HG03103 (cell line): Measurements from ENCODE around the gene DOCK3.

ENCODE experiments used
- ATAC-seq: cut with Tn5 transposase; IDR thresholded peaks from one replicate; pipeline ENCODE4 v1.9.1; 2021; ENCODE audit warnings: low read depth; ENCODE audit not compliant: unreplicated experiment

Gene DOCK3

GRCh38 chr3:50674349-50675178 lies at the start of gene DOCK3:
Gene DOCK3 (plus strand): TSS chr3:50674927. CDS start chr3:50675264, 337 bp downstream.
- ATAC-seq, result no peak

DNA sequence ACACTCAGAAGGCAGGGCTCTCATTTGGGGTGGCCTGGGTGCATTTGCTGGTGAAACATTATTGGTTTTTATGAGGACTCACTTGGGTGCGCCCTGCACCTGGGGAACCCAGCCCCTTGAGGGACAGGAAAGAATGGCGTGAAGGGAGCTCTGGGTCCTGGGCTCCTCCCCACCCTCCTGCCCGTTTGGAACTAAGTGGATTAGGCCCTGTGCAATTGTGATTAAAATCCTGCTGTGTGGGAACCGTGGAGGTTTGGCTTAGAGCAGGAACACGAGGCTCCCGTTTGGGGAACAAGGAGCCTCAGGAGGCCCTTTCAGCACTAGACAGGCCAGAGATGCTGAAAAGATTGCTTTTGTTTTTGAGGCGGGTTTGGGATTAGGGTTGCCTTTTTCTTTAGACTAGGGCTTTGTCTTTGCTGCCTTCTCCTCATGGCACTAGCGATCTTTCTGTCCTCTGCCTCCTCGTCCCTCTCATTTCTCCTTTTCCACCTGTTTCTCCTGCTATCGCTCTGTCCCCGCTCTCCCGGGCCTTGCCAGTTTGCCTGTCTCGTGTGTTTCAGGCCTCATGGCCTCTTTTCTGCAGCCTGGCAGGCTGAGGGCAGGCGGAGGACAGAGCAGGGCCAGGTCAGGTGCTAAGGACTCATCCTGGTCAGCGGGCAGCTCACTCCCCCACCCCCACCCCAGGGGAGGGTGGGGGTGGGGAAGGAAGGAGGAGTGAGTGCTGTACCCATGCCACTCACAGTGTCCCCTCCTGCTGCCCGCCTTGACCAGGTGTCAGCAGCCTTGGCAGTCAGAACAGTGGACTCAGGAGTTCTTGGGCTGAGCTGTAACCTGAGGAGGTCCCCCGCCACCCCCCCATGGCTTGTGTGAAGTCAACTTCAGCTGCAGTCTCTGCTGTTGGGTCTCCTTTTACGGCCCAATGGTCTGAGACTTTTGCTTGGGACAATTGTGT lies 49.2 kb upstream of the DOCK3 start:
- no peak for ATAC-seq

GRCh38 chr3:50626401-50626800 lies 48.3 kb upstream of the DOCK3 start:
- no peak for ATAC-seq

- ATAC-seq, result no peak
These were observed 47.2 kb upstream of the DOCK3 start for GRCh38 chr3:50627407-50628051.

DNA sequence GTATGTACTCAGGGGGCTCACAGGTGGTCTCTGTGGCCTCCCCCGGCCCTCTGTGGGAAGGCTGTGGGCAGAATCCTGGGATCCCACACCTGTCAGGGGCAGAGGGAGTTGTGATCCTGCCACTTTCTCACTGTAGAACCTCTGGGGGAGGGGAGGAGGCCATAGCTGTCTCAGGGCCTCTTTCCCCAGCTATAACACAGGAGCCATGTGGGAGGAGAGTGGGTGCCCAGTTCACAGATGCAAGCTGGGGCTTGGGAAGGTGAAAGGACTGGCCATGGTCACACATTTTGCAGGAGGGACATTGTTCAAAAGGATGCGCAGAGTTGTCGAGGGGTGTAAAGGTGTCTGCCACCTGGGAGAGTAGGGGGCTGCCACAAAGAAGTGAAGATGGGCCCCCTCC lies 46.1 kb upstream of the DOCK3 start:
- no peak for ATAC-seq

DNA sequence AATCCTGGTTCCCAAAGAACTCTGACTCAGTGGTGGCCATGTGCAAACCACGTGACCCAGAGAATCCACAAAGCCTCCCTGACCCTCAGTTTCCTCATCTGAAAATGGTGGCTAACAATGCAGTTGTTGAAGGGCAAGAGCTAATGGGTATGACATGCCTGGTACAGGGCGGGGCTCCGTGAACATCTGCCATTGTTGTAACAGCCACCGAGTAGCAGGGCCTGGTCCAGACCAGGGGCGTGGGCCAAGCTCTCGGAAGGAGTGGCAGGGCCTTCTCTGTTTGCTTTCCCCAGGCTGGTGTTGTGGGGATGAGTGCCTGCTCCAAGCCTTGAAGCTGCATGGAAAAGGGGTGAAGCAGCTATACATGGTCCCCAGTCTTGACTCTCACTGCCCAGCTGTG lies 44.3 kb upstream of the DOCK3 start:
- ATAC-seq, result no peak

GRCh38 chr3:50630877-50631276 lies 43.9 kb upstream of the DOCK3 start:
- ATAC-seq, result no peak

- no peak for ATAC-seq
These were observed 42.3 kb upstream of the DOCK3 start for GRCh38 chr3:50632450-50632849.

DNA sequence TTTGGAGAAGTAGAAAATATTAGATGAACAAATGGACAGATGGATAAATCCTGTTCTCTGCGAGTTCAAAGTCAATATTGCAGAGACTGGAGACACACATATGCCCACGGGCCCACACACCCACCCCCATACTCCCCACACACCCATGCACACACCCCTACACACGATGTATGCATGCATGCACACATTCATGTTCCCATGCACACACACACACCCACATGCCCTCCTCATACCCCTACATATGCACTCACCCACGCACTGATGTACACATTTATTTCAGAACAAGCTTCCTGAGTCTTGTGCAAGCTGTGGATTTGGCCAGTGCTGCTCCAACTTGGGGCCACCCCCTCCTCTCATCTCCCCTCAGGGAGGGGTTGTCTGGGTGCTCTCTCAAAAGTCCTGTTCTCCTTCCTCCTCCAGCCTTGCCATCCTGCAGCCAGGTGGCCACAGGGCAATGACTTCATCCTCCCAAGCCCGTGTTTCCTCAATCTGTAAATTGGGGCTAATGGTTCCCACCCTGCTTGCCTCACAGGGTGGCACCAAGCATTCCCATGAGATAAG lies 41.4 kb upstream of the DOCK3 start:
- no peak for ATAC-seq

GRCh38 chr3:50635066-50635465 lies 39.7 kb upstream of the DOCK3 start:
- ATAC-seq, result no peak

DNA sequence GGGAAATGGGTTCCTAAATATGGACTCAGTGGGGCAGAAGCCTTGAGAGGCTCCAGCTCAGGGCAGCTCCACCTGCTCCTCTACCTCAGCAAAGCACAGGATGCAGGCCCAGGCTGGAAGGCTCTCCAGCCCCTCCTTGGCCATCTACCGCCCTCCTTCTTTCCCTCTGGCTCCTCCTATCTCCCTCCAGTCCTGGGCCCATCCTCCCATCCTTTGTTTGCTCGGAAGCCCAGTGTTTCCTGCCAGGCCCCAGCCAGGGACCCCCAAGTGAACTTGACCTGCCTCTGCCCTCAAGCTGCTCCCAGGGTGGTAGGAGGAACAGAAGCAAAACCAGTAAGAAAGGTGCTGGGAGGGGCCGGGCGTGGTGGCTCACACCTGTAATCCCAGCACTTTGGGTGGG lies 37.7 kb upstream of the DOCK3 start:
- ATAC-seq, result no peak

GRCh38 chr3:50637945-50638344 lies 36.8 kb upstream of the DOCK3 start:
- ATAC-seq, result no peak

- no peak for ATAC-seq
These were observed 35.7 kb upstream of the DOCK3 start for GRCh38 chr3:50639055-50639494.

- no peak for ATAC-seq
These were observed 32.3 kb upstream of the DOCK3 start for GRCh38 chr3:50642382-50642781.

DNA sequence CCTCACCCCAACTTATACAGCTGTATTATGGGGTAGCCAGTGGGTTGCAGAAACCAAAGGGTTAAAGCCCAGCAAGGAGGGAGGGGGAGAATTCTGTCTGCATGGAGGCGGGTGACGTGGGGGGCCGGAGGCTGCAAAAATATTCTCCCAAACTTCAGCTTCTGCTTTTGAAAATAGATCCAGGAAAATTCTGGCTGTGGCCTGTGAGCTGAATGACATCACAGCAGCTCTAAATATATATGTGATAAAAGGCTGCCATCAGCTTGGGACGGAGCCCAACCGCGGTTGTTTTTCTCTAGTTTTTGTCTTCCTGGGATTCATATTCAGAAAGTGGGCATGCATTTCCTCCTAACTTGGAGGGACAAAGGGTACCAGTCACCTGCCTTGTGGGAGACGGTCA lies 30.2 kb upstream of the DOCK3 start:
- ATAC-seq, result no peak

GRCh38 chr3:50645378-50645777 lies 29.3 kb upstream of the DOCK3 start:
- no peak for ATAC-seq

- no peak for ATAC-seq
These were observed 26.4 kb upstream of the DOCK3 start for GRCh38 chr3:50648313-50648712.

DNA sequence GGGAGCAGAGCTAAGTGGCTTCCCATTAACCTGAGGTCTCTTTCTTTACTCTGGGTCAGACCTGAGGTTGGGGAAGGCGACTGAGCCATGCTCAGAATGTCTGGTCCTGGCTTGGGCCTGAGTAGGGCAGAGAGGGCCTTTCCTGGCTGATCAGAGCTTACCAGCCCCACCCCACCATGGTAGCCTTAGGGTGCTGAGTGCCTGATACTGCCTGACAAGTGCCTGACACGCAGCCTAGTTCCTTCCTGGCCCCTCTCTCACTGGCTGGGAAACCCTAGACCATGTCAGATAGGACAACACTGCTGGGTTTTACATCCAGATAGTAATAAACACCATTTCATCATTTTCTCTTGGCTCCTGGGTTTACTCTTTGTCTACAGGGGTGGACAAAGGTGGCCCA lies 25.8 kb upstream of the DOCK3 start:
- ATAC-seq, result no peak

- no peak for ATAC-seq
These were observed 25.2 kb upstream of the DOCK3 start for GRCh38 chr3:50649451-50649931.

DNA sequence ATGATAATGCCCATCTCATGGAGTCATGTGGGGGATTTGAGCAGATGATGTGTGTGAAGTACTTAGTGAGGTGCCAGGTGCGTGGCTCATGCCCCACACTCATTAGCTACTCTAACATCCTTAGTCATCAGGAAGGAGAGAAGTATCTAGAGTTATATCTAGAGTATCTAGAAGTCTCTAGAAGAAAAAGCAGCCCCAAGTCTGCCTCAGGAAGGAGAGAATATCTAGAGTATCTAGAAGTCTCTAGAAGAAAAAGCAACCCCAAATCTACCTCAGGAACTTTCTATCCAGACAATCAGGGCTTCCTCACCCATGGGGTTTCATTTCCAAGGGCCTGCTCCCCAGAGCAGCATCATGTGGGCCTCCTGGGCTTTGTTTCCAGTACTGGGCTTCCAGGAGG lies 24.7 kb upstream of the DOCK3 start:
- ATAC-seq, result no peak

GRCh38 chr3:50651445-50651844 lies 23.3 kb upstream of the DOCK3 start:
- no peak for ATAC-seq
